Activated CD4-positive, alpha-beta T cell treated with anti-CD3 and anti-CD28 coated beads, Interleukin-2, amount 50 U/mL, for 24 hours (primary cell): Measurements from ENCODE around the gene PHF2.

Experiments used
- DNase-seq, 2 donors: peaks; one replicate each; pipeline ENCODE4 v3.0.0-alpha.2; 2020; ENCODE audit warnings: low read depth in 1 of 2, low spot score in 1 of 2

Gene PHF2

GRCh38 chr9:93599571-93600403, 23.4 kb downstream of the PHF2 start:
- no peak for DNase-seq

GRCh38 chr9:93600504-93600903, 24.1 kb downstream of the PHF2 start:
- DNase-seq: no peak

- DNase-seq: no peak
These were observed 24.7 kb downstream of the PHF2 start for GRCh38 chr9:93601063-93601462.

- DNase-seq: no peak
These were observed 25.3 kb downstream of the PHF2 start for GRCh38 chr9:93601666-93602065.

- no peak for DNase-seq
These were observed 26.6 kb downstream of the PHF2 start for GRCh38 chr9:93603011-93603410.

GRCh38 chr9:93603906-93604326, 27.5 kb downstream of the PHF2 start:
- DNase-seq: no peak

GRCh38 chr9:93606187-93606586, 29.8 kb downstream of the PHF2 start:
- DNase-seq: no peak

- no peak for DNase-seq
These were observed 33.8 kb downstream of the PHF2 start for GRCh38 chr9:93610206-93610605.

GRCh38 chr9:93612052-93612795, 35.8 kb downstream of the PHF2 start:
- no peak for DNase-seq

GRCh38 chr9:93612796-93613154, 36.4 kb downstream of the PHF2 start:
- no peak for DNase-seq

- DNase-seq: no peak
These were observed 36.8 kb downstream of the PHF2 start for GRCh38 chr9:93613174-93613573.

- DNase-seq: no peak
These were observed 37.4 kb downstream of the PHF2 start for GRCh38 chr9:93613791-93614190.

- no peak for DNase-seq
These were observed 38.6 kb downstream of the PHF2 start for GRCh38 chr9:93614830-93615468.

- no peak for DNase-seq
These were observed 39.7 kb downstream of the PHF2 start for GRCh38 chr9:93616044-93616443.

- DNase-seq: no peak
These were observed 40.9 kb downstream of the PHF2 start for GRCh38 chr9:93617273-93617672.

- DNase-seq: no peak
These were observed 42.9 kb downstream of the PHF2 start for GRCh38 chr9:93619272-93619775.

GRCh38 chr9:93620041-93620506, 43.7 kb downstream of the PHF2 start:
- no peak for DNase-seq

- DNase-seq: no peak
These were observed 44.8 kb downstream of the PHF2 start for GRCh38 chr9:93620881-93621820.

- DNase-seq: no peak
These were observed 45.5 kb downstream of the PHF2 start for GRCh38 chr9:93621922-93622321.

GRCh38 chr9:93622691-93623090, 46.3 kb downstream of the PHF2 start:
- no peak for DNase-seq

GRCh38 chr9:93623753-93624152, 47.4 kb downstream of the PHF2 start:
- no peak for DNase-seq
